Hepatocyte (in vitro differentiated cells): ENCODE results near the gene KIF20B.

Experiments
- EZH2 ChIP-seq: fragments of 200-600 bp; sonication (generic); IDR thresholded peaks from 2 replicates; pipeline ENCODE4 v1.6.1; 2016; ENCODE audit warnings: antibody characterized with exemption, mild to moderate bottlenecking, borderline replicate concordance
- TF ChIP-seq, protein P1 (sequence below): fragments of 200-600 bp; sonication (generic); IDR thresholded peaks from 2 replicates; pipeline ENCODE4 v1.5.1; 2016; ENCODE audit warnings: antibody characterized with exemption, mild to moderate bottlenecking; ENCODE audit not compliant: poor library complexity

- TF ChIP-seq EZH2 = no peak
- TF ChIP-seq, protein P1, sequence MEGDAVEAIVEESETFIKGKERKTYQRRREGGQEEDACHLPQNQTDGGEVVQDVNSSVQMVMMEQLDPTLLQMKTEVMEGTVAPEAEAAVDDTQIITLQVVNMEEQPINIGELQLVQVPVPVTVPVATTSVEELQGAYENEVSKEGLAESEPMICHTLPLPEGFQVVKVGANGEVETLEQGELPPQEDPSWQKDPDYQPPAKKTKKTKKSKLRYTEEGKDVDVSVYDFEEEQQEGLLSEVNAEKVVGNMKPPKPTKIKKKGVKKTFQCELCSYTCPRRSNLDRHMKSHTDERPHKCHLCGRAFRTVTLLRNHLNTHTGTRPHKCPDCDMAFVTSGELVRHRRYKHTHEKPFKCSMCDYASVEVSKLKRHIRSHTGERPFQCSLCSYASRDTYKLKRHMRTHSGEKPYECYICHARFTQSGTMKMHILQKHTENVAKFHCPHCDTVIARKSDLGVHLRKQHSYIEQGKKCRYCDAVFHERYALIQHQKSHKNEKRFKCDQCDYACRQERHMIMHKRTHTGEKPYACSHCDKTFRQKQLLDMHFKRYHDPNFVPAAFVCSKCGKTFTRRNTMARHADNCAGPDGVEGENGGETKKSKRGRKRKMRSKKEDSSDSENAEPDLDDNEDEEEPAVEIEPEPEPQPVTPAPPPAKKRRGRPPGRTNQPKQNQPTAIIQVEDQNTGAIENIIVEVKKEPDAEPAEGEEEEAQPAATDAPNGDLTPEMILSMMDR = no peak
Measured at GRCh38 chr10:89734616-89735015, 33.2 kb downstream of the KIF20B start.
